Kidney tubule cell (primary cell): ENCODE results near the gene PPP1R9A.

Source experiments
- DNase-seq: peaks from one replicate; pipeline ENCODE4 v3.0.0-alpha.2; 2018; ENCODE audit warnings: low spot score

Gene PPP1R9A

GRCh38 chr7:94909179-94909466 is 1.7 kb downstream of the PPP1R9A start:
- DNase-seq: no peak

- DNase-seq: peak; percentile 55
These were observed 4.7 kb downstream of the PPP1R9A start for GRCh38 chr7:94912085-94912484.

DNA sequence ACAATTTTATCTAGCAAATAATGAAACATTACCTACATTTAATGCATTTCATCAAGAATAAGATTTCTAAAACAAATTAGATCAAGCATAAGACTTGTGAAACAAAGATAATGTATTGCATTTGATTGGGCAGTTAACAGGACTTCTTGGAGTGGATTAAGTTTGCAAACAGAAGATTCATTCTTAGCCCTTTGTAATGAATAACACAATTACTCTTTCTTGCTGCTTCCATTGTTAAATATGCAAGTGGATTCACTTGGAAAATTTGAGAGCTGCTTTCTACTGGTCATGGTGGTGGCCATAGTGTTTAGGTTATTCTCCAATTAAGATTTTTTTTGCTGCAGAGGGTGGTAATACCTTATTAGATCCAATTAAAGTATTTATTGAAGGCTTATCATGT is 6.0 kb downstream of the PPP1R9A start:
- no peak for DNase-seq

GRCh38 chr7:94921911-94922310 is 14.5 kb downstream of the PPP1R9A start:
- DNase-seq: no peak

- DNase-seq: no peak
These were observed 15.1 kb downstream of the PPP1R9A start for GRCh38 chr7:94922457-94922856.

GRCh38 chr7:94923412-94923811 is 16.0 kb downstream of the PPP1R9A start:
- no peak for DNase-seq

DNA sequence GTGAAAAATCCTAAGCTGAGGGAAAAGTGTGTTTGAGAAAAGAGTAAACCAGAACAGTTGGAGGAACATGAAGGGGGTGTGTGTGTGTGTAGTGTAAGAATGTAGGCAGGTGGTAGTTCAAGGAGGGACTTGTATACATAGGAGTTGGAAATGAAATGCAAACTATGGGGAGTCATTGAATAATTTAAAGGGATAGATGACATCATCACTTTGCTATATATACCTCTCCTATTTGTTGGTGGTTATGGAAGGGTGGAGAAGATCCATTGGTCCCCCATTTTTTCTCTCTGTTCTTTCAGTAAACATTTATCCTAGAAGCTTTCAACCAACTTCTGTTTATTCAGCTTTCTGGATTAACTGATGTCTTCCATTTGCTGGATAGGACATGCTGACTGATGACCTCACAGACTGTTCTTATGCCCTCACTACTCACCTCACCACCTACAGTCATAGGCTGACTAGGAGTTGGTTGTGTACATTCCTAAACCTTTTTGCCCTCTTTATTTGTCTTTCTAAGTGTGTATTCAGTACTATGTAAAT is 20.8 kb downstream of the PPP1R9A start:
- DNase-seq: no peak

DNA sequence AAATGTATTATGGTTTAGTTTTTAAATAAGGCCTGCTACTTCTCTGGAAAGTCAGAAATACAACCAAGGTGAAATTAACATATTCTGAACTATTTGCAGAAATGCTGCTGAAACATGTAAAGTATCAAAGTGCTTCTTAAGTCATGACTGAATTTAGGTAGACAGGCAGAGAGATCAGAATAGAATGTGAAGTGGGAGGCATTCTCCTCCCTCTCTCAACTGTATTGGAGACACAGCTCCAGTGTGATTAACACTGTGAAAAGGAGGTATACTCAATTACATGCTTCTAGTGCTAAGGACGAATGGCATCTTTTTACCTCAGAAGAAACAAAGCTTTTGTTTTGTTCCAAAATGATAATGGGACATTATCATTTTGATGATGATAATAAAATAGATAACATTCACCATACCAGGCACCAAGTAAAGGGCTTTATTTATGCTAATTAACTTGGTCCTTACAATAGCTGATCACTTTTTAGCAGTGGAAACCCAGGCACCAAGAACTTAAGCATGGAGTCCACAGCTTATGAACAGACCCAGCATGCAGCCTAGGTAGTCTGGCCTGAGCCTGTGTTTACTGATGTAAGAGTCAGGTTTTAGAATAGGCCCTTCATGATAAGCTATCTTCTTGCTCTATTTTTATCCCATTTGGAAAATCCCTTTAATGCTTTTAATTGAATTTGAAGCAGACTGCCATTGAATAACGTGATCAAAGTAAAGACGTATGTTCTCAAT is 26.0 kb downstream of the PPP1R9A start:
- DNase-seq: no peak

GRCh38 chr7:94939395-94939794 is 32.0 kb downstream of the PPP1R9A start:
- no peak for DNase-seq

- no peak for DNase-seq
These were observed 32.8 kb downstream of the PPP1R9A start for GRCh38 chr7:94940241-94940640.

DNA sequence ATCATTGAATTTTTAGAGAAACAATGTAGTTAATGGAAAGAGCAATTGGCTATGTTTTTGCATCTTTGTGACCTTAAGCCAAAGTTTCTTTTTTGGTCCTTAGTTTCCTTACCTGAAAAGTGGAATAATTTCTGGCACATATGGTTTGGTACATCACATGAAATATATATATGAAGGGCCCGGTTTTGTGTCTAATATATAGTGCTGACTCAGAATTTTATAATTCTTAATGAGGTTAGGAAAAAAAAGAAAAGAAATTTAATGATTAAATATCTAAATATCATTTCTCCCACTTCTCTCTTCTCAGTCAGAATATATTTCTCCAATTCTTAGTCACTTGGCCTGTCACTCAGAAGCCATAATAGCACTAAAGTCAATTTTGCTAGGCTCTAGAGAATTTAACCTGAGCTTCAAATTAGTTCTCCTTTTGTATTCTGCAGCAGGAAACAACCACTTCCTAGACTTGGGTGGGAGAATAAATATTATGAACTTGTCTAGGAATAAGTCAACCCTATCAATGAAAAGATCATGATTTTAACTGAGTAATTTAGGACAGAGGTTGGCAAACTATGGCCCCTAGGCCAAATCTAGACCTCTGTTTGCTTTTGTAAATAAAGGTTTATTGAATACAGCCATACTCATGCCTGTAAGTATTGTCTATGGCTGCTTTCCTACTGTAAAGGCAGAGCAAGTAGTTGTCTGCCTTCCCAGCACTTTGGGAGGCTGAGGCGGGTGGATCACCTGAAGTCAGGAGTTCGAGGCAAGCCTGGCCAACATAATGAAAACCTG is 34.6 kb downstream of the PPP1R9A start:
- no peak for DNase-seq

- no peak for DNase-seq
These were observed 35.7 kb downstream of the PPP1R9A start for GRCh38 chr7:94943134-94943533.

DNA sequence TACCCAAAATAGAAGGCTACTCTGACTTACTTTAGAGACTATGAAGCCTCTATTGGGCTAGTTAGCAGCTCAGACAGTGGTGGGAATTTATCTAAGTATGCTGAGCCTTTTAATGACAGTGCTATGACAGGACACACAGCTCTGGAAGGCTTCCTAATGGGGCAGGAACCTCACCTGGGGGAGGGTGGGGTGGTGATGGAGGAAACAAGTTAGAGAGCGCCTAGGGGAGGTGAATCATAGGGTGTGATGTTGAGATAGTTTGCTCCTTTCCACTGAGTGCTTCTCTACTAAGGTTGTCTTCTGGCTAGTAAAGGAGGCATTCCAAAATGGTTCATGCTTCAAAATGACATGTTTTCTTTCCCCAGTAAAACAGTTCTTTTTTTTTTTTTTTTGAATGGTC is 42.1 kb downstream of the PPP1R9A start:
- DNase-seq: peak; percentile 79

DNA sequence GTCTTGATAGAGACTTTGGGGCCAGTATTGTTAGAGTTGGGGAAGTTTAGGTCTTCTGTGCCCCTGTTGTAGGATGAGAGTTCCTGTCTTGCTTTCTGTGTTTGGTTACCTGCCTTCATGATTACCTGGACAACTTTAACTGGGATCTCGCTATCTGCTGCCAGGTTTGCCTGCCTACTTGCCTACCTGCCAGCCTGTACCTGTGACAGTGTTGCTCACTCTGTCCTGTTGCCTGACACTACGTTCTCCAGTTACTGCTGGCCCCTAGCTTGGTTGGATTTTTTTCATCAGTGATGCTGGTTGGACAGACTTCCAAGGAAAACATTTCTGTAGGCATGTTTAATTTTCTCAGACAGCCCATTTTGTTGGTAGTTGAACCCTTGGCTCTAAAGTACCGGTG is 48.4 kb downstream of the PPP1R9A start:
- no peak for DNase-seq

- DNase-seq: peak; percentile 62
These were observed 49.7 kb downstream of the PPP1R9A start for GRCh38 chr7:94957061-94957460.

DNA sequence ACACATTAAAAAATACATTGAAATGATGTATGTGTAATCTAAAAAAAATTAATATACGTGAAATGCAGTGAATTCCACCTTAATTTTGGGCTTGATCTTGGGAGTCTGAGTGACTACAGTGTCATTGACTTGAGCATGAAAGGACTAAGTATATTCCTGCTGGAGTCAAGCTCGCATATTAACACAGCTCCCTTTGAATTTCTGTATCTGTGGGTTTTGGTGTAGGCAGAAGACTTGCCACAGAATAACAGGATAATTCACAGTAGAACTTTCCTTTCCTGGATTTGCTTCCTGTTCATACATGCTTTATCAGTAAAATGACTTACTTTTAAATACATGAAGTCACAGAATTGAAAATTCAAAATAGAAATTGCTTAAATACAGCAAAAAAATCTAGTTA is 55.3 kb downstream of the PPP1R9A start:
- no peak for DNase-seq

GRCh38 chr7:94969434-94970084 is 62.2 kb downstream of the PPP1R9A start:
- peak; percentile 27 for DNase-seq

DNA sequence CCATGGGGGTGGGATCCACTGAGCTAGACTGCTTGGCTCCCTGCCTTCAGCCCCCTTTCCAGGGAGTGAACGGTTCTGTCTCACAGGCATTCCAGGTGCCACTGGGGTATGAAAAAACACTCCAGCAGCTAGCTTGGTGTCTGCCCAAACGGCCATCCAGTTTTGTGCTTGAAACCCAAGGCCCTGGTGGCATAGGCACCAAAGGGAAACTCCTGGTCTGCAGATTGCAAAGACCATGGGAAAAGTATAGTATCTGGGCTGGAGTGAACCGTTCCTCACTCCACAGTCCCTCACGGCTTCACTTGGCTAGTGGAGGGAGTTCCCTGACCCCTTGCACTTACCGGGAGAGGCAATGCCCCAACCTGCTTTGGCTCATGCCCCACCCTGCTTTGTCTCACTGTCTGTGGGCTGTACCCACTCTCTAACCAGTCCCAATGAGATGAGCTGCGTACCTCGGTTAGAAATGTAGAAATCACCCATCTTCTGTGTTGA is 62.7 kb downstream of the PPP1R9A start:
- DNase-seq: no peak

DNA sequence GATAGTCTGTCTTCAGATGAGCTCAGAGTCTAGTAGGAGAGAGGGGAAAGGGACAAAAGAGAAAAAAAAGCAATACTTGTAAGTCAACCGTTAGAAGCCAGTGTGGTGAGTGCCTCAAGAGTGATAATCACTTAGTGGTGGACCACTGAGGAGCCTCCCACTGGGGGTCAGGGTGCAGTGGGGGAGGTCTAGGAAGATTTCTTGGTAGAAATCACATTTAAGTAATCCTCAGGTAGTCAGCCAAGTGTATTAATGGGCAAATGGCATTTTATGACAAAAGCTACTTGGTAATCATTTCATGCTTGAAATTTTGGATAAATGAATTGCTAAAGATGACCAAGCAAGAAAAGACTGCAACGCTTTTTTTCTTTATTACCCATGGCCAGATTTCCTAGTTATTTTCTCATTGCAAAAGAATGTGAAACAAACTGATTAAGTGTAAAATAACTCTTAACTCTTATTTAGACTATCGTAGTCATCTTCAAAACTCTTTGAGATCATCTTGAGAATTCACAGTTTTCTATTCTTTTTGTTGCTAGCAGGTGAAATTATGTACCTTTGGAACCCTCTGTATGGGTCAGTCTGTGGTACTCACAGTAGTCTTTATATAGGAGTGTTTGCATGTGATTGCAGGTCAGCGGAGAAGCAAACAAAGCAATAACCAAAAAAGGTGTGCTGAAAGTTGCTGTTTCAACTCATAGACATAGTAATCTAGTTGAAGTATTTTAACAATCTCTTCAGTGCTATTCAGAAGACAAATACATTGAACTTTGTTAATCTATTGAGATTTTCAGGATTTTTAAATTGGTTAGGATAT is 63.9 kb downstream of the PPP1R9A start:
- peak; percentile 95 for DNase-seq

GRCh38 chr7:94972296-94972695 is 64.9 kb downstream of the PPP1R9A start:
- DNase-seq: peak; percentile 95

DNA sequence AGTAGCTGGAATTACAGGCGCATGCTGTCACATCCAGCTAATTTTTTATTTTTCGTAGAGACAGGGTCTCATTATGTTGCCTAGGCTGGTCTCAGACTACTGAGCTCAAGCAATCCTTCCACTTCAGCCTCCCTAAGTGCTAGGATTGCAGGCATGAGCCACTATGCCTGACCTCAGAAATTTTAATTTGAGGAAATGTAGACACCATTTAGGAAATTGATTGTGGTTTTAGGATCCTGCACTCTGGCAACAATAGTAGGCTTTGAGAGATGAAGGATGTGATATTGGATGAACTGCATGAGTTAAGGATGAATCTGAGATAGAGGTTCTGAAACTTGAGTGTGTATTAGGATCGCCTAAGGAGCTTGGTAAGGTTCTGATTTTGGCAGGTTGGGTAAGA is 66.5 kb downstream of the PPP1R9A start:
- DNase-seq: peak; percentile 44

GRCh38 chr7:94974423-94974822 is 67.0 kb downstream of the PPP1R9A start:
- no peak for DNase-seq
